Mesodermal cell (in vitro differentiated cells): Measurements from ENCODE around the gene ENPP1.

Experiments
- H3K27ac ChIP-seq: 2 replicates; pipeline ENCODE4 v1.7.0; 2013; ENCODE audit warnings: mild to moderate bottlenecking, low read depth, low read length, moderate library complexity; ENCODE audit not compliant: severe bottlenecking
- H3K36me3 ChIP-seq: 2 replicates; pipeline ENCODE4 v1.7.1; 2013; ENCODE audit warnings: mild to moderate bottlenecking, low read length, moderate library complexity; ENCODE audit not compliant: control insufficient read depth, insufficient read depth
- H3K4me1 ChIP-seq: one replicate; pipeline ENCODE4 v1.7.1; 2013; ENCODE audit warnings: mild to moderate bottlenecking, low read length; ENCODE audit not compliant: insufficient read depth, control insufficient read depth, poor library complexity, severe bottlenecking
- H3K4me3 ChIP-seq: 2 replicates; pipeline ENCODE4 v1.7.0; 2013; ENCODE audit warnings: low read length, control low read depth, mild to moderate bottlenecking; ENCODE audit not compliant: insufficient read depth, poor library complexity, severe bottlenecking; ENCODE audit errors: extremely low read depth
- H3K9me3 ChIP-seq: 2 replicates; pipeline ENCODE4 v1.7.1; 2013; ENCODE audit warnings: mild to moderate bottlenecking, low read length, moderate library complexity; ENCODE audit not compliant: control insufficient read depth
- WGBS, 2 experiments: methylation state at CpG; one replicate each; pipeline ENCODE4 v1.1.5; 2013; ENCODE audit warnings: missing lambda C conversion rate in 2 of 2; ENCODE audit not compliant: insufficient coverage in 2 of 2; 5-methylcytosine and 5-hydroxymethylcytosine counted together

ENPP1 gene

GRCh38 chr6:131931063-131931750, 123.4 kb downstream of the ENPP1 start:
- Histone ChIP-seq H3K27ac (no peak overlapping the region), H3K36me3 (no peaks in the 10 kb centered on the region), H3K4me3 (no peak overlapping the region), H3K9me3 (no peaks in the 10 kb centered on the region), H3K4me1 (no peaks in the 10 kb centered on the region)
- WGBS, 2 experiments = 86 to 100% methylated on average over 1 of the region's 2 CpGs

GRCh38 chr6:131936156-131936555, 128.3 kb downstream of the ENPP1 start:
- no peak overlapping the region for H3K27ac ChIP-seq
- no peak overlapping the region for H3K4me3 ChIP-seq
- 96 to 100% methylated on average over 1 to 2 of the region's 4 CpGs for WGBS, 2 experiments
- no peaks in the 10 kb centered on the region for H3K9me3 ChIP-seq
- H3K36me3 ChIP-seq = no peaks in the 10 kb centered on the region
- H3K4me1 ChIP-seq = peaks cover 6% of the 10 kb centered on the region

GRCh38 chr6:131937226-131937625, 129.4 kb downstream of the ENPP1 start:
- no peaks in the 10 kb centered on the region for H3K36me3 ChIP-seq
- no peak overlapping the region for H3K27ac ChIP-seq
- WGBS, 2 experiments = 55 to 70% methylated on average over 2 of the region's 2 CpGs
- no peaks in the 10 kb centered on the region for H3K9me3 ChIP-seq
- no peak overlapping the region for H3K4me3 ChIP-seq
- H3K4me1 ChIP-seq = peaks cover 6% of the 10 kb centered on the region

- Histone ChIP-seq H3K27ac (no peak overlapping the region), H3K36me3 (no peaks in the 10 kb centered on the region), H3K9me3 (no peaks in the 10 kb centered on the region), H3K4me1 (peaks cover 6% of the 10 kb centered on the region), H3K4me3 (no peak overlapping the region)
- WGBS, 2 experiments = 96% methylated on average over 3 of the region's 8 CpGs; no CpG with 5 or more reads in 1 of the 2 experiments
Measured at GRCh38 chr6:131937703-131938631, 130.1 kb downstream of the ENPP1 start.
